SU-DHL-6 (cell line): ENCODE data around the gene OR13C8.

Experiments
- H2AFZ ChIP-seq: fragments of 200-600 bp; sonication (generic); 2 replicates; pipeline ENCODE4 v1.6.1; 2014; ENCODE audit warnings: low read depth, mild to moderate bottlenecking, moderate library complexity, mixed read lengths, antibody characterized with exemption, low read length; ENCODE audit not compliant: severe bottlenecking
- H3F3A ChIP-seq: fragments of 200-600 bp; shearing (Covaris generic); 2 replicates; pipeline ENCODE4 v1.6.0; 2016; ENCODE audit warnings: antibody characterized with exemption, mild to moderate bottlenecking; ENCODE audit not compliant: insufficient read depth
- H3K27ac ChIP-seq: fragments of 200-600 bp; sonication (generic); 2 replicates; pipeline ENCODE4 v1.5.1; 2016; ENCODE audit warnings: low read depth, mild to moderate bottlenecking, low read length, moderate library complexity, mixed read lengths
- H3K27me3 ChIP-seq: fragments of 200-600 bp; sonication (generic), shearing (Covaris generic); 2 replicates; pipeline ENCODE4 v1.6.0; 2014; ENCODE audit warnings: mild to moderate bottlenecking, low read length
- H3K36me3 ChIP-seq: fragments of 200-600 bp; sonication (generic); 2 replicates; pipeline ENCODE4 v1.6.1; 2014; ENCODE audit warnings: mild to moderate bottlenecking, low read length, mixed read lengths
- H3K4me2 ChIP-seq: fragments of 300-600, 200-600 bp; shearing (Covaris generic), sonication (generic); 2 replicates; pipeline ENCODE4 v1.6.0; 2014; ENCODE audit warnings: low read length, low read depth, mild to moderate bottlenecking; ENCODE audit not compliant: poor library complexity, severe bottlenecking
- H3K4me3 ChIP-seq: fragments of 200-600 bp; sonication (generic); 2 replicates; pipeline ENCODE4 v1.5.1; 2014; ENCODE audit warnings: antibody characterized with exemption, low read length, mild to moderate bottlenecking, mixed read lengths; ENCODE audit not compliant: insufficient read depth, poor library complexity, severe bottlenecking
- H3K79me2 ChIP-seq: fragments of 200-600 bp; sonication (generic); 2 replicates; pipeline ENCODE4 v1.6.1; 2014; ENCODE audit warnings: mild to moderate bottlenecking, low read length, moderate library complexity; ENCODE audit not compliant: insufficient read depth
- H3K9ac ChIP-seq: fragments of 200-600 bp; sonication (generic); 2 replicates; pipeline ENCODE4 v1.7.0; 2014; ENCODE audit warnings: mild to moderate bottlenecking, low read length
- H3K9me2 ChIP-seq: fragments of 200-600 bp; sonication (generic); replicated peaks from 2 replicates; pipeline ENCODE4 v1.6.1; 2014; ENCODE audit warnings: low read length; ENCODE audit not compliant: insufficient read depth
- H3K9me3 ChIP-seq: fragments of 200-600 bp; sonication (generic); 2 replicates; pipeline ENCODE4 v1.6.1; 2014; ENCODE audit warnings: low read length, mixed read lengths; ENCODE audit not compliant: insufficient read depth
- H4K20me1 ChIP-seq: fragments of 200-600 bp; sonication (generic); 2 replicates; pipeline ENCODE4 v1.6.1; 2014; ENCODE audit warnings: low read depth, mild to moderate bottlenecking, antibody characterized with exemption, low read length, moderate library complexity, mixed read lengths
- CTCF ChIP-seq: fragments of 200-600 bp; sonication (generic); IDR thresholded peaks from one replicate; pipeline ENCODE4 v1.5.1; 2017; ENCODE audit warnings: antibody characterized with exemption, mild to moderate bottlenecking, low read length, moderate library complexity; ENCODE audit not compliant: insufficient read depth, poor library complexity, severe bottlenecking
- EZH2phosphoT487 ChIP-seq: fragments of 200-600 bp; sonication (generic), shearing (Covaris generic); conservative IDR thresholded peaks from 2 replicates; pipeline ENCODE4 v1.6.1; 2018; ENCODE audit warnings: mild to moderate bottlenecking, antibody characterized with exemption, low read length, moderate library complexity, mixed read lengths

Gene OR13C8

DNA sequence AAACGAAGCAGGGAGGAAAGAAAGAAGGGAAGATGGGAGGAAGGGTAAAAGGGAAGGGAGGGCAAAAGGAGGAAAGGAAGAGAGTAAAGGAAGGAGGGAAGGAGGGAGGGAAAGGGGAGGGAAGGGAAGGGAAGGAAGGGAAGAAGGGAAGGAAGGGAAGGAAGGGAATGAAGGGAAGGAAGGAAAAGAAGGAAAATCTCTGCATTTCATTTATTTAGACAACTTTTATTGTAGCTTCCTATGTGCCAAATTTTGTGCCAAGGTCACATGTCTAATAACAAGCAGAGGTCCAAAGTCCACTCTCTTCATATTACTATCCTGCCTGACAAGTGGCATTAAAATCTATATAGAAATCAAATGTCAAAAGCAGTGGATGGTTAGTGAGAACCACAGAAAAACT lies 29.7 kb upstream of the OR13C8 start:
- no peak for TF ChIP-seq EZH2phosphoT487
- TF ChIP-seq CTCF = no peak
- H3K79me2 ChIP-seq = no peaks in the 10 kb centered on the region

GRCh38 chr9:104544644-104545043 lies 24.3 kb upstream of the OR13C8 start:
- Histone ChIP-seq H3K9me3 (no peaks in the 10 kb centered on the region), H2AFZ (no peak overlapping the region)

More for the DNA sequence above, 29.7 kb upstream of the OR13C8 start:
- Histone ChIP-seq H3K9me2 (no peaks in the 10 kb centered on the region), H3K4me3 (no peak overlapping the region), H4K20me1 (no peaks in the 10 kb centered on the region), H3K36me3 (no peaks in the 10 kb centered on the region), H2AFZ (no peak overlapping the region), H3K4me2 (no peak overlapping the region), H3K27ac (no peak overlapping the region), H3K9ac (no peak overlapping the region), H3K9me3 (no peaks in the 10 kb centered on the region), H3F3A (no peaks in the 10 kb centered on the region), H3K27me3 (no peaks in the 10 kb centered on the region)

DNA sequence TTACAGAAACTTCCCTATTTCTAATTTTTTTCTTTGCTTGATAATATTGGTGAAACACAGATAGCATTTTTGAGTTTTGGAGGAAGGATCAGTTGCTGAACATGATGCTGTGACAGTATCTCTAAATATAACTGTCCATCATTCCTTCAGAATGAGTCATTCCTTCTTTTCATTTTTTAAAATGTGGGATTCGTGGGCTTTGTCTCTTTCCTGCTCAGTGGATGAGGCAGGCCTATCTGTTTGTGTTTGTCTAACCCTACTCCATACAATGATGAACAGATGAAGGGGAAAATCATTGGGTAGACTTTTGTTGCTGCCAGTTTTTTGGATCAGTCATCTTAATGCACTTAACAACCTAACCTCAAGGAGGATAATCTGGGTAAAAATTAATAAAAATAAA lies 15.7 kb upstream of the OR13C8 start:
- Histone ChIP-seq H3K27ac (no peak overlapping the region), H3K9me2 (no peaks in the 10 kb centered on the region), H3F3A (no peaks in the 10 kb centered on the region), H3K36me3 (no peaks in the 10 kb centered on the region), H3K4me3 (no peak overlapping the region), H3K9me3 (no peaks in the 10 kb centered on the region), H3K27me3 (no peaks in the 10 kb centered on the region), H2AFZ (no peak overlapping the region), H4K20me1 (no peaks in the 10 kb centered on the region), H3K4me2 (no peak overlapping the region), H3K9ac (no peak overlapping the region), H3K79me2 (no peaks in the 10 kb centered on the region)
- no peak for TF ChIP-seq CTCF
- TF ChIP-seq EZH2phosphoT487 = no peak

More at GRCh38 chr9:104544644-104545043, 24.3 kb upstream of the OR13C8 start:
- Histone ChIP-seq H3K36me3 (no peaks in the 10 kb centered on the region), H3K27me3 (no peaks in the 10 kb centered on the region), H4K20me1 (no peaks in the 10 kb centered on the region), H3K4me2 (no peak overlapping the region), H3K27ac (no peak overlapping the region), H3K4me3 (no peak overlapping the region), H3F3A (no peaks in the 10 kb centered on the region), H3K79me2 (no peaks in the 10 kb centered on the region), H3K9me2 (no peaks in the 10 kb centered on the region), H3K9ac (no peak overlapping the region)
- no peak for TF ChIP-seq CTCF
- no peak for TF ChIP-seq EZH2phosphoT487
